ENCODE measurements around the gene SLC25A25.
A peak's percentile ranks its signal among the peaks of the same experiment; 100 is the strongest.

The SLC25A25 gene

DNA sequence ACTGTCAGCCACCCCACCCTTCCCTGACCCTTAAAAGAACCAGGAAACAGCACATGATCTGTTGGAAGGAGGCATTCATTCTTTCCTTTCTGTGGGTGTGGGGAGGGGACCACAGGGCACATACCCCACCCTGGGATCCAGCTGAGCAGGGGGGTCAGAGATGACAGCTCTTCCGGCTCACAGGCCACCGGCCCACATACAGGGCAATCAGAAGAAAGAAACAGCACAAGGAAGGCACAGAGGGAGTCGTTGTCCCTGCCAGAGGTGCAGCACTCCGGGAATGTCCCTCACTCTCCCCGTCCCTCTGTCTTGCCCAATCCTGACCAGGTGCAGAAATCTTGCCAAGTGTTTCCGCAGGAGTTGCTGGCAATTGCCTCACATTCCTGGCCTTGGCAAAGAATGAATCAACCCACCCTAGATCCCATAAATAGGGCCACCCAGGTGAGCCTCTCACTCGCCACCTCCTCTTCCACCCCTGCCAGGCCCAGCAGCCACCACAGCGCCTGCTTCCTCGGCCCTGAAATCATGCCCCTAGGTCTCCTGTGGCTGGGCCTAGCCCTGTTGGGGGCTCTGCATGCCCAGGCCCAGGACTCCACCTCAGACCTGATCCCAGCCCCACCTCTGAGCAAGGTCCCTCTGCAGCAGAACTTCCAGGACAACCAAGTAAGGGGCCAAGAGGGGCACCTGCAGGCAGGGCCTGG lies 81.1 kb downstream of the SLC25A25 start, which contains the start of gene LCN2:
TSS of gene LCN2 (plus strand) at position 453 of the 701 bp plus-strand sequence. CDS start at position 526, 73 bp downstream.
- DNase-seq = no peak

GRCh38 chr9:128149951-128150593 lies 82.0 kb downstream of the SLC25A25 start:
- DNase-seq = no peak

- peak; percentile 58 for DNase-seq
Observed at GRCh38 chr9:128150594-128151308, 82.7 kb downstream of the SLC25A25 start.

- DNase-seq = no peak
Observed at GRCh38 chr9:128151309-128152132, 83.5 kb downstream of the SLC25A25 start.

DNA sequence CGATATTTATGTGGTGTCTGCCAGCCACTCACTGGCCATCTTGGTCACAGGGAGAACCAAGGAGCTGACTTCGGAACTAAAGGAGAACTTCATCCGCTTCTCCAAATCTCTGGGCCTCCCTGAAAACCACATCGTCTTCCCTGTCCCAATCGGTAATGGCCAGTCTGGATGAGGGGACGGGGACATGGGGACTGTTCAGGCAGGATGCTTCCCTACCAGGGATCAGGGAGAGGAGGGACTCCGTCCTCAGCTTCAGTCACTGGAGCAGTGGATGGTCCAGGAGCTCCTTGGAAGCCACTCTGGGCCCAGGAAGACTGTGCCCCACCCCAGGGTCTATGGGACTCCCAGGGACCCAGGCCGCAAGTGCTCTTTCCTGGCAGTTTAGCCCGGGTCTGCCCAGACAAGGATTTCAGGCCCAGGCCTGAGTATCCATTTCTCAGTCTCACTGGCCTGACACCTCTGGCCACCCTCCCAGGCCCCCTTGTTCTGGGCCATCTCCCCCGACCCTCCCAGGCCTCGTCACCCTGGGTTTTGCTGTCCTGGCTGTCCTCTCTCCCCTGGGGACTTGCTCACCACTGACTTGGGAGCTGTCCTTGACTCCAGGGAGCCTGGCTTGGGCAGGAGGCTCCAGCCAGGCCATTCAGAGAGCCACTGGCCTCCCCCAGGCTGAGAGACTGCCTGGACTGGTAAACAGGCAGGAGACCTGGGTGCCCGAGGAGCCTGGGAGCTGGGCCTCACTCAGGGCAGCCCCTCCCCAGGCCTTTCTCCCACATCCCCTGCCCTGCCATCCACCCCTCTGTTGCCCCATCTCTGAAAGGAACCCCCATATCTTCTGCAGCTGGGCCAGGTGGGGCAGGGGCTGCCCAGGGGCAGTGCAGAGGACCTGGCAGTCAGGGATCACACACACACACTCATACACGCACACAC lies 84.4 kb downstream of the SLC25A25 start:
- DNase-seq = no peak

GRCh38 chr9:128153060-128153946 lies 85.3 kb downstream of the SLC25A25 start:
- DNase-seq = no peak

DNA sequence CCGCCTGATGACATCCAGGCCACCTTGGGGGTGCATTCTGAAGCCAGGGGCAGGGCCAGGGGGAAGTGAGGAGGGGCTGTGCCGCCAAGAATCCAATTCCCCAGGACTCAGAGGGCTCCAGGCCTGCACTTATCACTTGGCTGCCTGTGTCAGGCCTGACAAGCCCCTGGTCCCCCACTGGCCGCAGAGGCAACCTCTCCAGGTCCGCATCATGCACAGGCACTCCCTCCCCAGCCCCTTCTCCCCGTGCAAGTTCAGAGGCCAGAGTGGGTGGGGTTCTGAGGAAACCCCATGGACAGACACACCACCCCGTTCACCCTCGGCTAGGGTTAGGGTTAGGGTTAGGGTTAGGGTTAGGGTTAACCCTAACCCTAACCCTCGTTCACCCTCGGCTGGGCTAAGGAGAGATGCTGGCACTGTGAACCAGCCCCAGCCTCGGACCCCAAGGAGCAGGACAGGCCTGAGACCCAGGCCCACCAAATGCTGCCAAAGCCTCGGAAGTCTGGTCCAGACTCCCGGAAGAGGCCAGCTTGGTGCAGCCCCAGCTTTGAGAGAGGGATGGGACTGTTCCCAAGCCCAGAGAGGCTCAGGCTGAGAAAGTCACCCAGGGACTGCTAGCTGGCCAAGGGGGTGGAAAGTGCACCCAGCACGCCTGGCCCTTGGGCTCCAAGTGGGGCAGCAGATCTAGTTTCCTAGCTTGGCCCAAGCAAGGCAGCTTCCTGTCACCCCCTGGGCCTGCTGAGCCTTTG lies 86.1 kb downstream of the SLC25A25 start:
- no peak for DNase-seq

- DNase-seq = no peak
Observed at GRCh38 chr9:128155736-128156500, 87.9 kb downstream of the SLC25A25 start.
